ENCODE measurements around the gene CDC14A. TPM values are rescaled to one million over a fixed set of nuclear protein-coding genes. Genes with fewer than 3 reads are reported as not detected.

The CDC14A gene
- total and polyA plus RNA-seq, 2 donors, result 3.9 to 29.1 TPM

GRCh38 chr1:100462326-100463025 lies 110.2 kb downstream of the CDC14A start:
- H3K27ac ChIP-seq (ENCODE audit: low read depth), result no peak overlapping the region
- no peaks in the 10 kb centered on the region for H3K4me1 ChIP-seq (ENCODE audit: insufficient read depth)
- 77% methylated on average over 13 of the region's 13 CpGs for WGBS

GRCh38 chr1:100463791-100464424 lies 111.6 kb downstream of the CDC14A start:
- Histone ChIP-seq H3K4me3 (ENCODE audit: low read depth, low read length) (no peak overlapping the region), H3K4me1 (ENCODE audit: insufficient read depth) (no peaks in the 10 kb centered on the region), H3K27ac (ENCODE audit: low read depth) (no peak overlapping the region), H3K36me3 (ENCODE audit: insufficient read depth) (peaks cover 1% of the 10 kb centered on the region)
- 35% methylated on average over 10 of the region's 10 CpGs for WGBS
- no peak for DNase-seq (ENCODE audit: extremely low spot score)

More at GRCh38 chr1:100462326-100463025, 110.2 kb downstream of the CDC14A start:
- Histone ChIP-seq H3K4me3 (ENCODE audit: low read depth, low read length) (no peak overlapping the region), H3K36me3 (ENCODE audit: insufficient read depth) (peaks cover 1% of the 10 kb centered on the region)
- no peak for DNase-seq (ENCODE audit: extremely low spot score)

GRCh38 chr1:100469578-100469977 lies 117.3 kb downstream of the CDC14A start:
- Histone ChIP-seq H3K36me3 (ENCODE audit: insufficient read depth) (peaks cover 3% of the 10 kb centered on the region), H3K4me3 (ENCODE audit: low read depth, low read length) (no peak overlapping the region), H3K27ac (ENCODE audit: low read depth) (no peak overlapping the region), H3K4me1 (ENCODE audit: insufficient read depth) (no peaks in the 10 kb centered on the region)
- DNase-seq (ENCODE audit: extremely low spot score), result no peak
- 99% methylated on average over 1 of the region's 1 CpG for WGBS

- H3K4me3 ChIP-seq (ENCODE audit: low read depth, low read length), result no peak overlapping the region
- H3K4me1 ChIP-seq (ENCODE audit: insufficient read depth), result no peaks in the 10 kb centered on the region
- DNase-seq (ENCODE audit: extremely low spot score), result no peak
- no peak overlapping the region for H3K27ac ChIP-seq (ENCODE audit: low read depth)
- no peaks in the 10 kb centered on the region for H3K36me3 ChIP-seq (ENCODE audit: insufficient read depth)
Observed at GRCh38 chr1:100474834-100475233, 122.5 kb downstream of the CDC14A start.

GRCh38 chr1:100476735-100477290 lies 124.5 kb downstream of the CDC14A start:
- Histone ChIP-seq H3K4me3 (ENCODE audit: low read depth, low read length) (no peak overlapping the region), H3K36me3 (ENCODE audit: insufficient read depth) (no peaks in the 10 kb centered on the region), H3K27ac (ENCODE audit: low read depth) (no peak overlapping the region), H3K4me1 (ENCODE audit: insufficient read depth) (no peaks in the 10 kb centered on the region)
- DNase-seq (ENCODE audit: extremely low spot score), result no peak
- WGBS, result 93% methylated on average over 4 of the region's 4 CpGs

GRCh38 chr1:100478816-100479215 lies 126.5 kb downstream of the CDC14A start:
- Histone ChIP-seq H3K36me3 (ENCODE audit: insufficient read depth) (no peaks in the 10 kb centered on the region), H3K4me3 (ENCODE audit: low read depth, low read length) (no peak overlapping the region), H3K4me1 (ENCODE audit: insufficient read depth) (no peaks in the 10 kb centered on the region), H3K27ac (ENCODE audit: low read depth) (no peak overlapping the region)
- WGBS, result 78% methylated on average over 1 of the region's 1 CpG
- DNase-seq (ENCODE audit: extremely low spot score), result no peak

- H3K27ac ChIP-seq (ENCODE audit: low read depth), result no peak overlapping the region
- DNase-seq (ENCODE audit: extremely low spot score), result no peak
- WGBS, result 98% methylated on average over 1 of the region's 1 CpG
- H3K4me1 ChIP-seq (ENCODE audit: insufficient read depth), result no peaks in the 10 kb centered on the region
- no peaks in the 10 kb centered on the region for H3K36me3 ChIP-seq (ENCODE audit: insufficient read depth)
- no peak overlapping the region for H3K4me3 ChIP-seq (ENCODE audit: low read depth, low read length)
Observed at GRCh38 chr1:100479620-100480338, 127.5 kb downstream of the CDC14A start.

GRCh38 chr1:100481303-100481702 lies 129.0 kb downstream of the CDC14A start:
- Histone ChIP-seq H3K27ac (ENCODE audit: low read depth) (no peak overlapping the region), H3K36me3 (ENCODE audit: insufficient read depth) (no peaks in the 10 kb centered on the region), H3K4me3 (ENCODE audit: low read depth, low read length) (no peak overlapping the region), H3K4me1 (ENCODE audit: insufficient read depth) (no peaks in the 10 kb centered on the region)
- no peak for DNase-seq (ENCODE audit: extremely low spot score)
- 86% methylated on average over 2 of the region's 2 CpGs for WGBS

GRCh38 chr1:100482167-100482566 lies 129.9 kb downstream of the CDC14A start:
- no peak overlapping the region for H3K4me3 ChIP-seq (ENCODE audit: low read depth, low read length)
- H3K36me3 ChIP-seq (ENCODE audit: insufficient read depth), result no peaks in the 10 kb centered on the region
- DNase-seq (ENCODE audit: extremely low spot score), result no peak
- no peak overlapping the region for H3K27ac ChIP-seq (ENCODE audit: low read depth)
- H3K4me1 ChIP-seq (ENCODE audit: insufficient read depth), result no peaks in the 10 kb centered on the region

GRCh38 chr1:100482748-100483147 lies 130.4 kb downstream of the CDC14A start:
- H3K4me1 ChIP-seq (ENCODE audit: insufficient read depth), result no peaks in the 10 kb centered on the region
- H3K27ac ChIP-seq (ENCODE audit: low read depth), result no peak overlapping the region
- no peak overlapping the region for H3K4me3 ChIP-seq (ENCODE audit: low read depth, low read length)
- 97% methylated on average over 5 of the region's 5 CpGs for WGBS
- no peak for DNase-seq (ENCODE audit: extremely low spot score)
- H3K36me3 ChIP-seq (ENCODE audit: insufficient read depth), result no peaks in the 10 kb centered on the region

- DNase-seq (ENCODE audit: extremely low spot score), result no peak
- Histone ChIP-seq H3K4me1 (ENCODE audit: insufficient read depth) (no peaks in the 10 kb centered on the region), H3K27ac (ENCODE audit: low read depth) (no peak overlapping the region), H3K4me3 (ENCODE audit: low read depth, low read length) (no peak overlapping the region), H3K36me3 (ENCODE audit: insufficient read depth) (no peaks in the 10 kb centered on the region)
- WGBS, result 83% methylated on average over 3 of the region's 3 CpGs
Observed at GRCh38 chr1:100483230-100483629, 130.9 kb downstream of the CDC14A start.

GRCh38 chr1:100485855-100486258 lies 133.6 kb downstream of the CDC14A start:
- Histone ChIP-seq H3K36me3 (ENCODE audit: insufficient read depth) (no peaks in the 10 kb centered on the region), H3K4me3 (ENCODE audit: low read depth, low read length) (no peak overlapping the region), H3K27ac (ENCODE audit: low read depth) (no peak overlapping the region), H3K4me1 (ENCODE audit: insufficient read depth) (no peaks in the 10 kb centered on the region)
- WGBS, result 87% methylated on average over 2 of the region's 2 CpGs
- no peak for DNase-seq (ENCODE audit: extremely low spot score)

- DNase-seq (ENCODE audit: extremely low spot score), result no peak
- no peaks in the 10 kb centered on the region for H3K36me3 ChIP-seq (ENCODE audit: insufficient read depth)
- 91% methylated on average over 4 of the region's 4 CpGs for WGBS
Observed at GRCh38 chr1:100494393-100495084, 142.2 kb downstream of the CDC14A start.

More at GRCh38 chr1:100494393-100495084, 142.2 kb downstream of the CDC14A start:
- no peaks in the 10 kb centered on the region for H3K4me1 ChIP-seq (ENCODE audit: insufficient read depth)
- no peak overlapping the region for H3K27ac ChIP-seq (ENCODE audit: low read depth)
- H3K4me3 ChIP-seq (ENCODE audit: low read depth, low read length), result no peak overlapping the region
